Tibial nerve (tissue), 4 donors: ENCODE results near the gene MAP3K20. TPM values are rescaled to one million over a fixed set of nuclear protein-coding genes. Genes with fewer than 3 reads are reported as not detected.
"Not testable (repeated sequence)": the region's sequence is repeated elsewhere in the genome, so short reads cannot be mapped to it uniquely, and the experiment has no call there.

Experiments used
- DNase-seq, 2 donors: peaks; one replicate each; pipeline ENCODE4 v3.0.0-alpha.2; 2019; ENCODE audit warnings: low spot score in 2 of 2
- H3K27ac ChIP-seq, 4 donors: fragments of 200-600 bp; sonication (generic) in 3 of 4; one replicate each; pipeline ENCODE4 v1.5.1; 2017 to 2019; ENCODE audit warnings: mild to moderate bottlenecking in 1 of 4
- H3K27me3 ChIP-seq, 2 donors: fragments of 200-600 bp; sonication (generic) in 1 of 2; one replicate each; pipeline versions ENCODE4 v1.5.1 to v1.6.0; 2017 to 2019
- H3K36me3 ChIP-seq, 3 donors: fragments of 200-600 bp; sonication (generic); one replicate each; pipeline ENCODE4 v1.5.1; 2018 to 2019
- H3K4me1 ChIP-seq, 4 donors: fragments of 200-600 bp; sonication (generic) in 3 of 4; one replicate each; pipeline ENCODE4 v1.5.1; 2017 to 2019
- H3K4me3 ChIP-seq, 4 donors: fragments of 200-600 bp; sonication (generic) in 3 of 4; one replicate each; pipeline ENCODE4 v1.5.1; 2017 to 2019; ENCODE audit warnings: mild to moderate bottlenecking in 1 of 4, moderate library complexity in 1 of 4
- H3K9me3 ChIP-seq, 4 donors: fragments of 200-600 bp; sonication (generic) in 3 of 4; one replicate each; pipeline ENCODE4 v1.5.1; 2017 to 2019
- EP300 ChIP-seq, 2 donors: sonication (generic); formaldehyde crosslinking; IDR thresholded peaks; one replicate each; pipeline ENCODE4 v1.6.1; 2017; ENCODE audit warnings: antibody characterized with exemption in 2 of 2, mild to moderate bottlenecking in 1 of 2
- POLR2A ChIP-seq, 2 donors: fragments of 450-650 bp; IDR thresholded peaks; one replicate each; pipeline ENCODE4 v1.6.1; 2017; ENCODE audit warnings: antibody characterized with exemption in 2 of 2, mild to moderate bottlenecking in 2 of 2, moderate library complexity in 2 of 2
- WGBS, 2 donors: methylation state at CpG; one replicate each; pipeline ENCODE4 v1.1.5; 2018; 5-methylcytosine and 5-hydroxymethylcytosine counted together
- total RNA-seq, 4 donors: library from RNA; depleted of rRNA; stranded (reverse); fragments of >200 nt; gene quantifications; one replicate each; pipeline ENCODE4 v1.1.0, GENCODE V29; 2016
- TF ChIP-seq, protein P1 (sequence below), 5 experiments: fragments of 200-600 bp in 3 of 5; fragments of 450-650 bp in 2 of 5; sonication (generic) in 3 of 5; IDR thresholded peaks; one replicate each; pipeline ENCODE4 v1.5.1; 2016 to 2019; ENCODE audit warnings: antibody characterized with exemption in 5 of 5, mild to moderate bottlenecking in 3 of 5, moderate library complexity in 2 of 5

Gene MAP3K20
- total RNA-seq, 4 donors from 2014 or later, result 21.9 to 32.6 (median 23.2) TPM

DNA sequence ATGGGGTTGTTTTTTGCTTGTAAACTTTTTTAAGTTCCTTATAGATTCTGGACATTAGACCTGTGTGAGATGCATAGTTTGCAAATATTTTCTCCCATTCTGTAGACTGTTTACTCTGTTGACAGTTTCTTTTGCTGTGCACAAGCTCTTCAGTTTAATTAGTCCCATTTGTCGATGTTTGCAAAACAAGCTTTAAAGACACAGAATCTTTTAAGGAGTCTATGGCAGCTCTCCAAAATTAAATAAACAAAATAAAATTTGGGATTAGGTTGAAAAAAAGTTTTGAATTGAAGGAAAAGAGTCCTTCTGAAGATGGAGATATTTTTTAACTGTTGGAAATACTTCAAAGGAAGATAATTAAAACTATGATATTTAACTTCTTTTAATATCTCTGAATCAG is 88.8 kb downstream of the MAP3K20 start:
- H3K27me3 ChIP-seq, result no peaks in the 10 kb centered on the region
- H3K4me3 ChIP-seq, result no peak overlapping the region
- no peaks in the 10 kb centered on the region for H3K36me3 ChIP-seq
- peaks cover 0 to 2% (median 0%) of the 10 kb centered on the region in 4 donors for H3K9me3 ChIP-seq
- DNase-seq, result no peak
- no peak for TF ChIP-seq POLR2A (IDR thresholded peaks at IDR 0.05)
- TF ChIP-seq, protein P1, sequence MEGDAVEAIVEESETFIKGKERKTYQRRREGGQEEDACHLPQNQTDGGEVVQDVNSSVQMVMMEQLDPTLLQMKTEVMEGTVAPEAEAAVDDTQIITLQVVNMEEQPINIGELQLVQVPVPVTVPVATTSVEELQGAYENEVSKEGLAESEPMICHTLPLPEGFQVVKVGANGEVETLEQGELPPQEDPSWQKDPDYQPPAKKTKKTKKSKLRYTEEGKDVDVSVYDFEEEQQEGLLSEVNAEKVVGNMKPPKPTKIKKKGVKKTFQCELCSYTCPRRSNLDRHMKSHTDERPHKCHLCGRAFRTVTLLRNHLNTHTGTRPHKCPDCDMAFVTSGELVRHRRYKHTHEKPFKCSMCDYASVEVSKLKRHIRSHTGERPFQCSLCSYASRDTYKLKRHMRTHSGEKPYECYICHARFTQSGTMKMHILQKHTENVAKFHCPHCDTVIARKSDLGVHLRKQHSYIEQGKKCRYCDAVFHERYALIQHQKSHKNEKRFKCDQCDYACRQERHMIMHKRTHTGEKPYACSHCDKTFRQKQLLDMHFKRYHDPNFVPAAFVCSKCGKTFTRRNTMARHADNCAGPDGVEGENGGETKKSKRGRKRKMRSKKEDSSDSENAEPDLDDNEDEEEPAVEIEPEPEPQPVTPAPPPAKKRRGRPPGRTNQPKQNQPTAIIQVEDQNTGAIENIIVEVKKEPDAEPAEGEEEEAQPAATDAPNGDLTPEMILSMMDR (IDR thresholded peaks at IDR 0.05), result no peak
- no peak for TF ChIP-seq EP300 (IDR thresholded peaks at IDR 0.05)
- WGBS, 2 donors, result 66 to 69% methylated on average over 1 of the region's 1 CpG
- peaks cover 0 to 20% (median 7%) of the 10 kb centered on the region in 4 donors for H3K4me1 ChIP-seq
- H3K27ac ChIP-seq, result no peak overlapping the region

DNA sequence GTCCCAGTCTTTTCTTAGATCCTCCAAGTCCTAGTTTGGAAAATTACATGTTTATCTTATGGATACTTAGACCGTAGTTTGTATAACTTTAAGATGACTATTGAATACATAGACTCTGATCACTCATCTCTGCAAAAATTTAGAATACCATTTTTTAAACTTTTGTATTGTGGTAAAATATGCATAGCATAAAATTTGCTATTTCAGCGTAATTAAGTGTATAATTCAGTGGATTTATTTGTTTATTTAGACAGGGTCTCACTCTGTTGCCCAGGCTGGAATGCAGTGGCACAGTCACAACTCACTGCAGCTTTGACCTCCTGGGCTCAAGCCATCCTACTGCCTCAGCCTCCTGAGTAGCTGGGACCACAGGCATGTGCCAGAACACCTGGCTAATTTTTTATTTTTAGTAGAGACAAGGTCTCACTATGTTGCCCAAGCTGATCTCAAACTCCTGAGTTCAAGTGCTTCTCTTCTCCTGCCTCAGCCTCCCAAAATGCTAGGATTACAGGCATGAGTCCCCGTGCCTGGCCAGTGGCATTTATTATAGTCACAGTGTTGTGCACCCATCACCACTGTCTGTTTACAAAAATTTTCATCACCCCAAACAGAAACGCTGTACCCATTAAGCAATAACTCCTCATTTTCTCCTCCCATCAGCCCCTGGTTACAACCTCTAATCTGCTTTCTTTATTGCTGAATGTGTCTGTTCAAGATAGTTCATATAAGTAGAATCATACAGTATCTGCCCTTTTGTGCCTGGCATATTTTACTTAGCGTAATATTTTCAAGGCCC is 90.0 kb downstream of the MAP3K20 start:
- Histone ChIP-seq H3K4me3 (no peak overlapping the region), H3K4me1 (peaks cover 0 to 10% (median 3%) of the 10 kb centered on the region in 4 donors), H3K36me3 (no peaks in the 10 kb centered on the region), H3K27me3 (no peaks in the 10 kb centered on the region), H3K9me3 (peaks cover 0 to 2% (median 0%) of the 10 kb centered on the region in 4 donors), H3K27ac (no peak overlapping the region)
- WGBS, 2 donors, result 68 to 86% methylated on average over 5 of the region's 5 CpGs
- DNase-seq, result no peak
- TF ChIP-seq, protein P1 (IDR thresholded peaks at IDR 0.05), result no peak
- no peak for TF ChIP-seq POLR2A (IDR thresholded peaks at IDR 0.05)

DNA sequence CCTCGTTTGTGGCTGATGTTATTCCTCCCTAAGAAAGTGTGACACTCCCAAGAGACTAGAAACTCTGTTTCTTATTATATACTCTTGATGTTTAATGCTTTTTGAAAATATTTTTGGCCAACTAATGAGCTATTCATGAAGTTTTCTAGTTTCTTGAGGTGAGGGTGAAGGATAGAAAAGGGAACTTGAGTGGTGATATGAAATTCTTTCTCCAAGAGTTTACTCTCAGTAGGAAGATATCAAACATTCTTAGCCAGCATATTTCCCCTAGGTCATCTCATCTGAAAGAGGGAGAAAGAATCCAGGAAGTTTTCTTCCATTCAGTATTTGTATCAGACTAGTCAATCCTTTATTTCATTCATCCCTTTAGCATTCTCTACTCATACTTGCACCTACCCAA is 95.7 kb downstream of the MAP3K20 start:
- 54 to 70% methylated on average over 1 of the region's 1 CpG for WGBS, 2 donors
- Histone ChIP-seq H3K36me3 (no peaks in the 10 kb centered on the region), H3K27ac (no peak overlapping the region)

DNA sequence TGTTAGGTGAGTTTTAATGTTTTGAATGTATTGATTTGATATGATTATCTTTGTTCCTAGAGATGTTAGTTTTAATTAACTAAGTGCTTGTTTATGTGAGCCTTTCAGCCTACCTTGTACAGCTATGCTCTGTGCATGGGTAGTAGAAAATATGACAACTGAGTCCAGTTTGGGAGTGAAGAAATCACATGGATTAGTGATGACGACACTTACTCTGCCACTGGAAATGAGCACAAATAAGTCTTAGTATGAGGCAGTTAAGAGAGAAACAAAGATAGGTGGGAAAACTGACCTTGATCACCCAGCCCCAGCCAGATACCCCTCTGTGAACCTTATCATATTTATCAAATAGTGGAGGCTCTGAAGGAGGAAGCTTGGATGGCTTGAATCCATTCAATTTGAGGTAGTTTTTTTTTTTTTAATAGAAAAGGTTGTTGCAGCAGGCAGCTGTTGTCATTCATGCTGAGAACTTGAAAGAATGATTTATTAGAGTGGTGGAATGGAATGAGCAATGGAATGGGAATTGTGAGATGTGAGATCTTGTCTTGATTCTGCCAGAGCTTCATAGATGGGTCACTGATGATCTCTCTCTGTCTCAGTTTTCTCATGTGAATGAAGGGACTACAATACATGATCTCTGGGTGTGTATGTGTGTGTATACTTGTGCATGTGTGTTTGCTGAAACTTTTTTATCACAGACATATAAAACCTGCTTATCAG is 96.4 kb downstream of the MAP3K20 start:
- no peak for TF ChIP-seq POLR2A (IDR thresholded peaks at IDR 0.05)
- DNase-seq, result no peak
- H3K4me3 ChIP-seq, result no peak overlapping the region
- H3K27me3 ChIP-seq, result no peaks in the 10 kb centered on the region
- peaks cover 0 to 6% (median 0%) of the 10 kb centered on the region in 4 donors for H3K4me1 ChIP-seq
- H3K27ac ChIP-seq, result no peak overlapping the region
- 83 to 96% methylated on average over 1 of the region's 1 CpG for WGBS, 2 donors
- no peaks in the 10 kb centered on the region for H3K36me3 ChIP-seq
- H3K9me3 ChIP-seq, result no peaks in the 10 kb centered on the region

More for the DNA sequence above, 95.7 kb downstream of the MAP3K20 start:
- no peak for DNase-seq
- H3K4me1 ChIP-seq, result peaks cover 0 to 6% (median 0%) of the 10 kb centered on the region in 4 donors
- H3K27me3 ChIP-seq, result no peaks in the 10 kb centered on the region
- no peak for TF ChIP-seq POLR2A (IDR thresholded peaks at IDR 0.05)
- TF ChIP-seq, protein P1 (IDR thresholded peaks at IDR 0.05), result no peak
- TF ChIP-seq EP300 (IDR thresholded peaks at IDR 0.05), result no peak
- H3K9me3 ChIP-seq, result no peaks in the 10 kb centered on the region
- H3K4me3 ChIP-seq, result no peak overlapping the region

DNA sequence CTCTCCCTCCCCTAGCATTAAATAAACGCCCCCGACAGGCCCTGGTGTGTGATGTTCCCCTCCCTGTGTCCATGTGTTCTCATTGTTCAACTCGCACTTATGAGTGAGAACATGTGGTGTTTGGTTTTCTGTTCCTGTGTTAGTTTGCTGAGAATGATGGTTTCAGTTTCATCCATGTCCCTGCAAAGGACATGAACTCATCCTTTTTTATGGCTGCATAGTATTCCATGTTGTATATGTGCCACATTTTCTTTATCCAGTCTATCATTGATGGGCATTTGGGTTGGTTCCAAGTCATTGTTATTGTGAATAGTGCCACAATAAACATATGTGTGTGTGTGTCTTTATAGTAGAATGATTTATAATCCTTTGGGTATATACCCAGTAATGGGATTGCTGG is 98.7 kb downstream of the MAP3K20 start:
- H3K27me3 ChIP-seq, H3K9me3 ChIP-seq, DNase-seq, H3K27ac ChIP-seq, H3K4me1 ChIP-seq, H3K36me3 ChIP-seq, H3K4me3 ChIP-seq: not testable (repeated sequence)
- 96 to 97% methylated on average over 3 of the region's 3 CpGs for WGBS, 2 donors

DNA sequence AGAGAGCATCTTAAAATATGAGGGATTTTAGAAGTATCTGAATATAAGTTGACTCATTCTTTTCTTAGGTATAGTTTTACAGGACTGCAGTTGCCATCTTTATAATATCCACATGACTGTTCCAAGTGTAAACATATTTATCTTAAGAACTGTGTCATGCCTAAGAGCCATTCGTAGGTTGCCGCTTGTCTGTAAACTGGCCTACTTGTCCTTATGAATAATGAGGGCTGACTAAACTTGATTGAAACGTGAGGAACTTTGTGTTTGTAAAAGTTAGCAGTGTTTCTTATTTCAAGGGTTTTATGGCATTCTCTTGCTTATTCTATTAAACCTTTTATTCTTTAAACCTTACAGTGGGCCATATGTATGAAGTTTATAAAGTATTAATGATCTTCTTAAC is 99.6 kb downstream of the MAP3K20 start:
- TF ChIP-seq POLR2A (IDR thresholded peaks at IDR 0.05) (no peak), EP300 (IDR thresholded peaks at IDR 0.05) (no peak)
- TF ChIP-seq, protein P1 (IDR thresholded peaks at IDR 0.05), result no peak
- Histone ChIP-seq H3K36me3 (no peaks in the 10 kb centered on the region), H3K27ac (no peak overlapping the region), H3K4me3 (no peak overlapping the region), H3K9me3 (peaks cover 0 to 2% (median 0%) of the 10 kb centered on the region in 4 donors), H3K4me1 (no peaks in the 10 kb centered on the region), H3K27me3 (no peaks in the 10 kb centered on the region)
- WGBS, 2 donors, result 65 to 74% methylated on average over 3 of the region's 3 CpGs
- no peak for DNase-seq
